HG03095 (cell line): ENCODE measurements around the gene NSDHL.
"Not testable (repeated sequence)": the region's sequence is repeated elsewhere in the genome, so short reads cannot be mapped to it uniquely, and the experiment has no call there.

Experiments
- ATAC-seq: cut with Tn5 transposase; IDR thresholded peaks from one replicate; pipeline ENCODE4 v1.9.1; 2021; ENCODE audit warnings: moderate library complexity; ENCODE audit not compliant: unreplicated experiment

Gene NSDHL

DNA sequence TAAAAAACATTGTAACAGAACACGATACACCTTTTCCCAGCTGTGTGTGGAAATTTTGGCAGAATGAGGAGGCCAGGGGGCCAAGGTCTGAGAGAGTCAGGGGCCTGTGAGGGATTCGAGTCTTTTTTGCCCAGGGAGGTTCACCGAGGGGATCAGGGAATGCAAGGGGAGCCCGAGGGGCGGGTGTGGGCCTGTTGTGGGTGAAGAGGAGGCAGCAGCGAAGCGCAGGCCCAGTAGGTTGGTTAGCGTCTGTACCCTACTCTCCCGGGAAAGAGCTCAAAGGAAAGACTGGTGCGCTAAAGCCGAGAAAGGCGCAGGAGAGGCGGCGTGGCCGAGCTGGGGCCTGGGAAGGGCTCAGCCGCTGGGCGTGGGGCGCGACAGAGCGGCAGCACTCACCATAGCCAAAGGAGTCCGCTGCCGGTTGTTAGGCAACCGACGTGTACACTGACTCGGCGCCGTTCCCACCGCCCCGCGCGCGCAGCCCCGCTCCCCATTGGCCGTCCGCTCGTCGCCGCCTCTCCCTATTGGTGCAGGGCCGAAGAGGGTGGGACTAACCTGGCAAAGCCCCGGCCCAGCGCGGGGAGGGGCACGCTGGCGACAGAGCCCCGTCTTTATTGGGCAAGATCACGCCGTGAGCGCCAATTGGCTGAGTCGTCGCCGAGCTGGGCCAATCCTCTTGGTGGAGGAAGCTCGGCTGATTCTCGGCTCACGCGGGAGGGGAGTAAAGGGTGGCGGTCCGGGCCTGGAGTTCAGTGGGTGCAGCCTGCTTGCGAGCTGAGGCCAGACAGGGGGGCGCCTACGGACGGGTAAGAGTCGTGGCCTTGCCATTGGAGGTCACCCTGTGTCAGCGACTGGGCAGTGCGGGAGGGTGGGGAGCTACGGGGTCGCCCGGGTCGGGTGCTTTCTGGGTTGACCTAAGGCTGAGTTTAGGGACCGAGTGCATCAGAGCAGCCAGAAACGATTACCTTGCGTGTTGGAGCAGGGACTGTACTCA, at the start of gene NSDHL, which contains the start of gene CETN2:
NSDHL (plus strand) TSS at position 752 of the 994 bp plus-strand sequence. CDS start 15,262 bp downstream, outside the sequence.
CETN2 (minus strand) TSS at position 446 of the 994 bp plus-strand sequence; CDS start at position 399, 47 bp downstream.
- peak; percentile 100 for ATAC-seq

- ATAC-seq: peak; percentile 75
Measured at GRCh38 chrX:152787062-152787461, 43.8 kb upstream of the NSDHL start.

- ATAC-seq: no peak
Measured at GRCh38 chrX:152798945-152799344, 31.9 kb upstream of the NSDHL start.

GRCh38 chrX:152806035-152806434, 24.8 kb upstream of the NSDHL start:
- no peak for ATAC-seq

DNA sequence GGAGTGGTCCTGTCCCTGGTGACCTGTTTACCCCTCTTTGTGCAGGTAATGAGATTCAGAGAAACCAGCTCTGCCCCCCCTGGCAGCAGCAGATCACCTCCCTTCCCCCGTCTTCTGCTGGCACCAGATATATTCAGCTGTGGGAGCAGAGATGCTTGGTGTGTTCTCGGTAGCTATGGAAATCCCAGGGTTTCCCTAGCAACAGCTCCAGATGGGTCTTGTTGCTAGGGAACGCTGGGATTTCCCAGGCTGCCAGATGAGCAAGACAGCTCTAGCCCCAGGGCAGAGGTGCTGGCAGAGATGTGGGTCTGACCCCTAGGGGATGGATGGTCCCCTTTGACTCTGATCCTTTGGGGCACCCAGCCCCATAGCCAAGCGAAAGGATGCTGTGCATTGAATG, 20.5 kb upstream of the NSDHL start:
- no peak for ATAC-seq

DNA sequence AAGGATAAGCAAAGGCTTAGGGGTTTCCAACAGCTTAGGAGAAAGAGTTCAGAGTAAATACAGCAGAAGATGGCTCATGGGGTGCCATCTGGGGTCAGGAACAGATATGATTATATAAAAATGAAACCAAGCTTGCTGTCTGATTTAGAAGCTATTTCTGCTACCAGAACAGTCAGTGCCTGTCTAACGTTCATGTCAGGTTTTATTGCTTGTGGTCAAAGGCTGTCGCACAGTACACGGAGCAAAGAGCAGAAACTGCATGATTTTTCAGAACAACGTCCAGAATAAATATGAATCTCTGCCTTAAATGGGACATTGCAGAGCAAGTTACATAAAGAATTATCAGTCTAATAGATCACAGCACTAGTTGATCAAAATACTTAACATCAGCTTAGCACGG, 17.7 kb upstream of the NSDHL start:
- ATAC-seq: no peak

DNA sequence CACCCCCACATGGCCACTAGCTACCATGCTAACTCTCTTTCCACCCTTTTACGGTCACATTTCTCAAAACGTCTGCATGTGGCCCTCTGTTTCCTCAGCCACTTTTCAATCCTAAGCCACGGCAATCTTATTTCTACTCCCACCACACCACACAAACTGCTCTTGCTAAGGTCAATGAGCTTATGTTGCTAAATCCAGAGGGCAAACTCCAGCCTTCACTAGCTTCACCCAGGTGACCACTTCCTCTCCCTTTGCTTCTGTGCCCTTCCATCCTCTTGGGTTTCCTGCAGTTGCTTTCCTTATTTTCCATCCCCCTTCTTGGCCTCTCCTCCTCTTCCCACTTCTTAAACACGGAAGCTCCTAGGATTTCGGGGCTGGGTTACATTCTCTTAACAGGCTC, 16.8 kb upstream of the NSDHL start:
- ATAC-seq: no peak

DNA sequence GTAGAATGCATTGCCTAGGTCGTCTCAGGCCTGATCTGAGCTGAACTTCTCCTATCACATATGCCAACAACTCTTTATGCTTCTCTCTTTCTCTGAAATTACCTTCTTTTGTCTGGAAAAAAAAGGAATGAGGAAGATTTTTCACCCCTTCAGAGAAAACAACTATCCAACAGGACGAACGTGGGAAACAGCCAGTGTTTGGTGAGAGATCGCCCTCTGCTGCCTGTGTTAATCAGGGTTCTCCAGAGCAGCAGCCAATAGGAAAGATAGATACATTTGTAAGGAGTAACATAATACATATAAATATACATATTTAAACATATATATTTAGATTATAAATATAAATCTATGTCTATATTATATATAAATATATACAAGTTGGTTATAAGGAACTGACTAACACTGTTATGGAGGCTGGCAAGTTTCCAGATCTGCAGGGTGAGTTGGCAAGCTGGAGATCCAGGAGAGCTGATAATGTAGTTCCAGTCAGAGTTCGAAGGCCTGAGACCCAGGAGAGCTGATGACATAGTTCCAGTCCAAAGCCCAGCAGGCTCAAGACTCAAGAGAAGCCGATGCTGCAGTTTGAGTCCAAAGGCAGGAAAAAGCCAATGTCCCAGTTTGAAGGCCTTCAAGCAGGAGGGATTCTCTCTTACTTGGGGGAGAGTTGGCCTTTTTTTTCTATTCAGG, 13.6 kb upstream of the NSDHL start:
- ATAC-seq: no peak

GRCh38 chrX:152818356-152818755, 12.5 kb upstream of the NSDHL start:
- no peak for ATAC-seq

- no peak for ATAC-seq
Measured at GRCh38 chrX:152819266-152819665, 11.6 kb upstream of the NSDHL start.

- ATAC-seq: no peak
Measured at GRCh38 chrX:152819732-152820131, 11.1 kb upstream of the NSDHL start.

DNA sequence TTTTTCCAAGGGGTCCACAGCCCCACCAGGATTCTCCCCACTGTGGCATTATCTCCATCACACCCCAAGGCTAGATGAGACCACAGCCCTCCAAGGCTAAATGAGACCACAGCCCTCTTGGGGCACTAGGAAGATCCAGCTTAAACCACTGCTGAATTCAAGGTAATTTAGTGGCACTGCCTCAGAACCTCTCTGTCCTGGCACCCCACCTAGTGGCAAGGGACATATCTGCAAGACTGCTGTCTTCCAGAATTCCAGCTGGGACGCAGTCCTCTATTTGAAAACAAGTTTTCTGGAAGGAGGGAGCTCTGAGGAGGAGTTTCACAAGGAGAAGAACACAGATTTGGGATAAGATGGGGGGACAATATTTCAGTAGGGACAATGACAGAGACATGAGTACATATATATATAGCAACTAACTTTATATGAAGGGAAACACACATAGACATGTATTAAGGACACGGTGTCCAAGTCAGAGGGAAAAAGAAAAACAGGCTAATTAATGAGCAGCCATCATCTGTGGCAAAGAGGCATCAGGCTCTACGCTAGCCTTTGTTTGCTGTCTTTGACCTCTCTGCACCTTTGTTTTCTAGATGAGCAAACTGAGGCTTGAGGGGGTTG, 9.6 kb upstream of the NSDHL start:
- ATAC-seq: no peak

DNA sequence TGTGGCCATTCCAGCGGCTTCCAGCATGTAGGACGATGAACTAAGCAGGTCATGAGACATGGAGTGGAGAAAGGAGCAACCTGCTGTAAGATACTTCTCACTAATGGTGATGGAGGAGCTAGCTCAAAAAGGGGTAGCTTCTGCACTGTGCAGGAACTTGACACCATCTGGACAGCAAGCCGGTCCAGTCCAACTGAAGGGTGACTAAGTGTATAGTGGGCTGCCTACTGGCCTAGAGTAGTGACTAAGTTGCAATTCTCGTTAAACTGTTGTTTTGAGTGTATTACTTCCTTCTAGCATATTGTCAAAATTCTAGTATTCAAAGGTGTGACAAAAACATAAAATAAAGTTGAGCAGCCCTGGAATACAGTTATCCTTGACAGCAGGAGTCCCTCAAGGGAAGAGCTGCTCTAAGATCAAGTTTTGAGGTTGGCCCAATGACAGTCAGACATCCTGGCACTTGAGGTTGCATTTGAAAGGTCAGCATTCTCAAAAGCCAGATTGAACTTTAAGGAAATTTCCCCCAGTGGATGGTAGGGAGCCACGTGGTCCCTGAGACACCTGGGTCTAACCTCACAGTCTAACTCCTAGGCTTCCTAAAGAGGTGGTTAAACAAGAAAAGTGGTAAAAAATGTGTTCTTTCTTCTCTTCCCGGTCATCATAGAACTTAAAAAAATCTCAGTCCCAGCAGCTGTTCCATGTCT, 8.3 kb upstream of the NSDHL start:
- ATAC-seq: no peak

- ATAC-seq: no peak
Measured at GRCh38 chrX:152823657-152824056, 7.2 kb upstream of the NSDHL start.

DNA sequence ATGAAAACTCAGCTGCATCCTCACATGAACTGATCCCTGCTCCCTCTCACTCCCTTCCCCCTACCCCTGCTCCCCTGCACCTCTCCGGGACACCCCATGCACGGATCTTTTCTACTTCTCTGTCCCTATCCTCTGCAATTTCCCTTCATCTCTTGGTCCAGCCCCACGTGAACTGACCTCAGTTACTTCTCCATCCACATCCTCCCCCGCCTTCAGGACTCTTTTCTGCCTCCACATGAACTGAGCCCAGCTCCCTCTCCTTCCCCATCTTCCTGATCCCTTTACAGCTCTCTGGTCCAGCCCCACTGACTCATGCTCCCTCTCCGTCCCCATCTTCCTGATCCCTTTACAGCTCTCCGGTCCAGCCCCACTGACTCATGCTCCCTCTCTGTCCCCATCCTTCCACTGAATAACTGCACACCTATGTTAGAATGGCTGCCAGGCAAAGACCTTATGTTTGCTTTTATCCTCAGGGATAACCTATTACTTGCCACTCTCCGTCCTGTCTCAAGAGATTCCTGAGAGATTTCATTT, 6.0 kb upstream of the NSDHL start:
- no peak for ATAC-seq

DNA sequence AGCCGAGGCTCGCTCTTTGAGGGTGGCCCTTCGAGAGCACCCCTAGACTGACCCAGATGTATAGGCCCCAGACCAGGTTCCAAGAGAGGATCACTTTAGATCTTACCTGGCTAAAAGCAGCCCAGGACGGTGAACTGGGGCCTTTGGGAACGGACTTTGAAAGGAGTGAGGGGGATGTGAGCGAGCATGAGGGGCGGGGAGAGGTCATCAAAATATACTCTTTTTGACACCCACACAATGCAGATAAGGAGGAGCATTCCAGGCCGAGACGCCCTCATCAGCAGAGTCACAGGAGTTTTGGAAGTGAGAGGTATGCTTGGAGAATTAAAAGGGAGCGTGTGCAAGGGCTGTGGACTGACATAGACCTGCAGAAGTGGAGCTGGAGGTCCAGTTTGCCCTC, 528 bp downstream of the NSDHL start:
- ATAC-seq: no peak

DNA sequence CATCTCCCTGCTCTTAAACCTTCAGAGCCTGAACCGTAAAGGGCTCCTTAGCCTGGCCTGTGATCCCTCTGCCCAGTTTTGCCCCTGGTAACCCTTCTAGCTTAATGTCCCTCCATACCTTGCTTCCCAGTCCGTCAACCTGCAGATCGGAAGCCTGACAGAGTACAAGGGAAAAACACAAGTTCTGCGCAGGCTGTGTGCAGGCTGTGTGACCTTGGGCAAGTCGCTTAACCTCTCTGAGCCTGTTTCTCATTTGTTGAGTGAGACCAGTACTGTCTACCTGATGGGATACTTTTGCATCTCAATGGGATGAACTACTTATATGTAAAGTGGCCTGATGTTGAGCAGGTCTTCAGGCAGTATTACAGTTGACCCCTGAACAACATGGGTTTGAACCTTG, 1.7 kb downstream of the NSDHL start:
- no peak for ATAC-seq

DNA sequence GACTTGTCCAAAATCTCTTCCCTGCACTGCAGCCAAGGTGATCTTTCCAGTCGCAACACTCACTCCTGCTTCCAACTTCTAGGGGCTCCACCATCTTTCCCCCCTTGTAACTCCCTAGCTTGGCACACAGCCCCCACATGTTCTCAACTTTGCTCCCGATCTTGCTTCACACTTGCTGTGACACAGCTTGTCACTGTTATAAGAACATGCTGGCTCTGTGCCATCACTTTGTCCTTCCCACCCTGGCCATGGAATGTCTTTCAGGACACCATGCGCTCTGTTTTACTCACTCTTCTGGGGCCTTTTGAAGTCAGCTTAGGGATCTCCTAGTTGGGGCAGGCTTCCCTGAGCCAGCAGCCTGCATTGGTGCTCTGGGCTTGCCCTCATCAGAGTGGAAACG, 2.5 kb downstream of the NSDHL start:
- ATAC-seq: no peak

DNA sequence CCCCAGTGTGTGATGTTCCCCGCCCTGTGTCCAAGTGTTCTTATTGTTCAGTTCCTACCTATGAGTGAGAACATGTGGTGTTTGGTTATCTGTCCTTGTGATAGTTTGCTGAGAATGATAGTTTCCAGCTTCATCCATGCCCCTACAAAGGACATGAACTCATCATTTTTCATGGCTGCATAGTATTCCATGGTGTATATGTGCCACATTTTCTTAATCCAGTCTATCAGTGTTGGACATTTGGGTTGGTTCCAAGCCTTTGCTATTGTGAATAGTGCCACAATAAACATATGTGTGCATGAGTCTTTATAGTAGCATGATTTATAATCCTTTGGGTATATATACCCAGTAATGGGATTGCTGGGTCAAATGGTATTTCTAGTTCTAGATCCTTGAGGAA, 4.6 kb downstream of the NSDHL start:
- not testable (repeated sequence) for ATAC-seq

GRCh38 chrX:152842772-152843338, 12.0 kb downstream of the NSDHL start:
- ATAC-seq: no peak
